GM18517 (cell line): ENCODE data around the gene MAGEB17.
"Not testable (repeated sequence)": the region's sequence is repeated elsewhere in the genome, so short reads cannot be mapped to it uniquely, and the experiment has no call there.

ENCODE experiments used
- ATAC-seq: cut with Tn5 transposase; IDR thresholded peaks from one replicate; pipeline ENCODE4 v1.9.1; 2021; ENCODE audit warnings: mild to moderate bottlenecking, moderate library complexity; ENCODE audit not compliant: unreplicated experiment

The MAGEB17 gene, protein sequence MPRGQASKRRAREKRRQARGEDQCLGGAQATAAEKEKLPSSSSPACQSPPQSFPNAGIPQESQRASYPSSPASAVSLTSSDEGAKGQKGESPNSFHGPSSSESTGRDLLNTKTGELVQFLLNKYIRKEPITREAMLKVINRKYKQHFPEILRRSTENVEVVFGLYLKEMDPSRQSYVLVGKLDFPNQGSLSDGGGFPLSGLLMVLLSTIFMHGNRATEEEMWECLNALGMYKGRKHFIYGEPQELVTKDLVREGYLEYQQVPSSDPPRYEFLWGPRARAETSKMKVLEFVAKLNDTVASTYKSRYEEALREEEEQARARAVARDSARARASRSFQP

DNA sequence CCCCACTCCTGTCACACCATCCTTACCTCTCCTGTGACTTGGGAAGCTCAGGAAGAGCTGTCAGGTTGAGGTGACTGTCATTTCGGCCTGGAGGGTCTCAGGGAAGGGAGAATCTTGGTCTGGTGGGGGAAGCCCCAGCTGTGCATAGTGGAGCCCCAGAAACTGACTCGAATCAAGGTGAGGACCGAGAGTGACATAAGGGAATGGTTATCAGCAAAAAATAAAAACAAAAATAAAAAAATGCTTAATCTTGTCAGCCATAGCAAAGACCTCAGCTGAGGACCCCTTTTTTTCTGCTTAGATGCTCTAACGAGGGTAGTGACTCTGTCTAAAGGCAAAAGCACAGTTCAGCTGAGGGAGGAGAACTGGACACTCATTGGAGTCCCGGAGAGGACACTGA, at the start of gene MAGEB17:
Gene MAGEB17 (plus strand): TSS at position 301 of the 400 bp plus-strand sequence. CDS start 2,902 bp downstream, outside the sequence.
- no peak for ATAC-seq

DNA sequence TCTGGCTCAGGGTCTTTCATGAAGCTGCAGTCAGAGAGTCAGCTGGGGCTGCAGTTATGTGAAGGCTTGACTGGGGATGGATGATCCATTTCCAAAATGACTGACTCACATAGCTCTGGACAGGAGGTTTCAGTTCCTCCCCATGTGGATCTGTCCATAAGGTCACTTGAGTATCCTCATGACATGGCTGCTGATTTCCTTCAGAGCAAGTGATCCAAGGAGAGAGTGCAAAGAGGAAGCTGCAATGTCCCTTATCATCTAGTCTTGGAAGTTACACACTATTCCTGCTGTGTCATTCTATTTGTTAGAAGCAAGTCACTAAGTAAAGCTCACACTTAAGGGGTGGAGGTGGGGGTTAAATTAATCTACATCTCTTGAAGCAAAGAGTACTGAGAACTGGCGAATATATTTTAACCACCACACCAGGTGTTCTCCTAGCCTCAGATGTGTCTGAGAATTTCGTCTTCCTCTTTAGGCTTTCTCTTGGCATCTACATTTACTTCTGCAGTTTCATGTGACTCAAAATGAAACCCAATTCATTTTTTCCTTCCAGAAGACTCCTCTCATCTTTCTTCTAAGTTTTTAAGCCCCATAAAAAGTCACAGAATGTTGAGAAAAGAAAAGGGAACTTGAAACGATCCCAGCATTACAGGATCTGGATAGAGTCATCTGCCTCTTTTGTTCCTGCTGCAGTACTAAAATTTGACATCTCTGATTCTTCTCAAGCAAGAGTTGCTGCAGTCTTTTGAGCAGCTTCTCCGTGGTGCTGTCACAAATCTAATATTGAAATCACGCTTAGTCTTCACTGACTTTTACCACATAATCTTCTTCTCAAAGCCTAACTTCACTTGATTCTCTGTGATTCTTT, 47.7 kb upstream of the MAGEB17 start:
- peak; percentile 93 for ATAC-seq

DNA sequence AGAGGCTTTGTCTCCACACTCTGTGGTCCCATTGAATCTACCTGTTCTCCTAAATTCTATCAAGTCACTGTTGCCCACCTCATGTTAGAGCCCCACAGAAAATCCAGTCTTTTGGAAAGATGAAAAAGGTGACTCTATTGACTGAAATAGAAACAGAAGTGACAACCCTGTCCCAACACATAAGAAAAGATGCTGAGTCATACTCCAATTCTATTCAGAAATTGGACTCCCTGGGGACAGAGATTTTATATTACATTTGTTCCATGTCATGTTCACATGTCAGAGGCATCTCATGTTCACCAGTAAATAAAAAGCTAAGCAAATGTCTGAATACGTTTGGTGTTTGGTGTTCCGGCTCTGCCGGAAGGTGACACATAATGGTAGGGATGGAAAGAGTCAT, 46.9 kb upstream of the MAGEB17 start:
- no peak for ATAC-seq

DNA sequence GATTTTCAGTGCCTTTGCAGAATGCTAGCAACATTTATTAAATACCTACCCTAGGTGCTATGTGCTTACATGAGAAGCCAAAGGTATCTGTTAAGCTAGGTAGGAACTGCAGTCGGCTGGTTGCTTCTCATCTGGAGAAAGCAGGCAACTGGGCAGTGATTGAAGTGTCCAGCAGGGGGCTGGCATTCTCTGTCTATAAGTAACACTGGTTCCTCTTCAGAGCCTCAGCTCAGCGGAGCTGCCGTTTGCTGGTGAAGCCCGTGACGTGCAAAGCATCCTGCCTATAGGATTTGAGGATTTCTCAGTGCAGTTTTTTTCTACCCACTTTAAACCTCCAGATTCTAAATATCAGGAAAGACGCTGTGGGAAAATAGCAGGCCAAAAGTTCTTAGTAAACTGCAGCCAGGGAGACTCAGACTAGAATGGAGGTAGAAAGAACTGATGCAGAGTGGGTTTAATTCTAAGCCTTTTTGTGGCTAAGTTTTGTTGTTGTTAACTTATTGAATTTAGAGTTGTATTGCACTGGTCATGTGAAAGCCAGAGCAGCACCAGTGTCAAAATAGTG, 44.0 kb upstream of the MAGEB17 start, which contains the start of gene GRPR:
Gene GRPR (plus strand): TSS at position 344 of the 565 bp plus-strand sequence. CDS start 389 bp downstream, outside the sequence.
- ATAC-seq, result no peak

DNA sequence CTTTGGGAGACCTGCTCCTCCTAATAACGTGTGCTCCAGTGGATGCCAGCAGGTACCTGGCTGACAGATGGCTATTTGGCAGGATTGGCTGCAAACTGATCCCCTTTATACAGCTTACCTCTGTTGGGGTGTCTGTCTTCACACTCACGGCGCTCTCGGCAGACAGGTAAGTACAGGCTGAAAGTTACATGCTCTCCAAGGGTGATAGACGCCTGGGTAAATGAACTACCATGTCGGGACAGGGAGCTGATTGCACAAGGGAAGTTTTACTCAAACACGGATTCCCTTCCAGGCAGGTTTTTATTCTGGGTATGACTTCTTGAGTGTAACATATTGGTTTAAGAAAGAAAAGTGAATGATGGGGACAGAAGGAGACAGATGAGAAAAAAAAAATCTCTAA, 43.1 kb upstream of the MAGEB17 start:
- ATAC-seq, result no peak

DNA sequence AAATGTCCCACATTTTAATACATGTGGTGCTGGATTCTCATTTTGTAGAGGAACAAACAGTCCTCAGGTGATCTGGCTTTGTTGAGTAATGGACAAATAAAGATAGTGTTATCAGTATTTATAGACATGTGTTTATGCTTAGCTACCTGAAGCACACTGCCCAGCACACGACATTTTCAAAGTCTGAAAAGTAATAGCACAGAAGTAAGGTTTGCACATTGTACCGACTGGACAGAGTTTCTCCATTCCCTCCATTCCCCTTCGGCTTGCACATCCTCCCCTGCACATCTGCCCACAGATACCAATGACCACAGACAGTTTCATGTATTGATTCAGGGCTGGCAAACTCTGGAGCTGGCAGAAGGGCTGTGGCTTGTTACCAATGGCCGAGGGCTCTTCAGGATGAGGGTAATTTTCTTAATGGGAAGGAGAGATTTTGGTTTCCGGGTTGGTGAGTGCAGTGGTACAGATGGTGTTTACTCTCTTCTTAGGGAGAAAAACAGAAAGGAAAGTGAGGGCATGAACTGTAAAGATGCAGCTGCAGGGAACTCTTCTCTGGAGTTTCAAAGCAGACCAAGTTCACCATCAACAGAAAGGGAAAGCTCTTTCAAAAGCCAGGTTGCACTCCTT, 41.6 kb upstream of the MAGEB17 start:
- ATAC-seq, result no peak

DNA sequence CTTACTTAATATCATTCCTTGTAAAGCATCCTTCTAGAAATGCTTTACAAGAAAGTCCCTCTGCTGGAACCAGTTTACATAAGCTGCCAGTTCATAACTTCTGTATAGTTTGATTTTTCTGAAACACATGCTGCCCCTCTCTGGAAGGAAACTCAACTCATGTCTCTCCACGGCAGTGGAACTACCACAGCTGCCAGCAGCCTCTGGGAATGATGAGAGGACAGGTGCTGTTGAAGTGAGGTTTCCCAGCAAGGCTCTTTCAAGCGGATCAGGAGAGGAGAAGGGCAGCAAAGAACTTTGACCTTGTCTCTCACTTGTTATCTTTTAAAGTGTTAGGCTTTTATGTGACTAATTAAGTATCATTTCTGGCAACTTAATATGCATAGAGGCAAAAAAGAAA, 36.6 kb upstream of the MAGEB17 start:
- no peak for ATAC-seq

DNA sequence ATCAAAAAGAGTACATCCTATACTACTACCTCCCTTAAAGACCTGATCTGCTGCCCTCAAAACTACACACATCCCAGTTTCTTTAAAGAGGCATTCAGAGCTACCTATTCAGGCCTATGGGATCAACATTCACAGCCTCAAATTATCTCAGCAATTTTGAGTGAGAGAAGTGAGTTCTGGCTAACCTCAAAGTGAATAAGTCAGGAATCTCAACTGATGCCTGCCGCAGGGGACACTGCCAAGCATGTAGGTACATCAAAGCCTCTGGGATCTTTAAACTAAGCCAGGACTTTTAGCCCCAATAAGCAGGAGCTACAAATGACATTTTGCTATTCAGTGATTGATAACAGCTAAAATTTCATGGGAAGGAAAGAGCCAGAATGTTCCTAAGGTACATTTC, 32.3 kb upstream of the MAGEB17 start:
- ATAC-seq, result no peak

DNA sequence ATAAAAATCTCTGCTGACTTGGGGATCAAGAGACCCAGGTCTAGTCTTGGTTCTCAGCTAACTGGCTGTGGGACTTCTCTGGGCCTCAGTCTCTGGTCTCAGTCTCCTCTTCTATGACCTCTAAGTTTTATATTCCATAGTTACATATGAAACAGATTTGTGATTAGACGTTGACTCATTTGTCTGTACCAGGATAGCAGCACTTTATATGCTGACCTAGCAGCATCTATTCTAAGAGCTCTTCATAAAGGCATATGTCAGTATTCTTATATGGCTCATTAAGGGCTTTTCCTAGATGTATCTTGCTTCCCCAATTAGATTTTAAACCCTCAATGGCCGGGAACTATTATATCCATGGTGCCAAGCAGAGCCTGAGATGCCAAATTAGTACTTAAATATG, 31.2 kb upstream of the MAGEB17 start:
- no peak for ATAC-seq

DNA sequence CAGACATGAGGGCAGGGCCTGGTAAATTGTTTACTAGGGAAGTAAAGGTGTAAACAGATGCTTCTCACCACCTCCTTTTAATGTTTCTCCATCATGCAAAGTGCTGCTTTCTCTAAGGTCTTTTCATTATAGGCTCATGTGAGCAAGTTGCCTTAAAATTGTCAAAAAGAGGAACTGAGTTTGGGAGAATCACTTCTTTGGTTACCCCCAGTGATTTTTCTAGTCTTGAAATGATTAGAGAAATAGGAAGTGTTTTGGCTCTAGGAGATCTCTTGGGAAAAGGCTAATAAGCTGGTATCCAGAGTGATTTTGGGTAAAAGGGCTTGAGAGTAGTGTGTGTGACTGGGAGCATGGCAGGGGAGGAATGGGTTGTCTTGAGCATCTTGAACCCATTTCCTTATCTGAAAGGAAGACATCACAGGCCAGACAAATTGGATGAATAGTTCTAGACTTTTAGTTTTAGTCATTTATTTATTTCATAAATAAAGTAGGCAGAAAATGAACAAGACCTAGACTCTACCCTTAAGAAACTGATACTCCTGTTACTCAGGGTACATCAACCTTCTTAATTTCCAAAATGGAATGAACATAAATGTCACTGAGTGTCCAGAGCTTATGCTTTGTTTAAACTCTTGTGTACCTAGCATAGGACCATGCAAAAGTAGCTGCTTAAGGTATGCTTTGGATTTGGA, 29.7 kb upstream of the MAGEB17 start:
- ATAC-seq, result peak; percentile 74

DNA sequence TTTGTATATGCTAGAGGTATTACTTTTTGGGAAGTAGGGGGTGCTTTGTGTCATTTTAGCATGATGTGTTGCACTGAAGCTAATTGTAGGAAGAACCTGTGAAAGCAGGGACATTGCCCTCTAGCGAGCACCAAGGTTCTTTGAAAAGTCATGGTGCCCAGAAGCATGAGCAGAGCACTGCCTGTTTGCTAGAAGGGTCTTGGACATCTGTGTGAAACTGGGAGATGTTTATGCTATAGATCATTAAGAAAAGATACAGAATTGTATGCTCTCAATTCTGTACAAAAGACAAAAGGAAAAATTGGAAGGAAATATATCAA, 29.2 kb upstream of the MAGEB17 start:
- ATAC-seq, result peak; percentile 55

DNA sequence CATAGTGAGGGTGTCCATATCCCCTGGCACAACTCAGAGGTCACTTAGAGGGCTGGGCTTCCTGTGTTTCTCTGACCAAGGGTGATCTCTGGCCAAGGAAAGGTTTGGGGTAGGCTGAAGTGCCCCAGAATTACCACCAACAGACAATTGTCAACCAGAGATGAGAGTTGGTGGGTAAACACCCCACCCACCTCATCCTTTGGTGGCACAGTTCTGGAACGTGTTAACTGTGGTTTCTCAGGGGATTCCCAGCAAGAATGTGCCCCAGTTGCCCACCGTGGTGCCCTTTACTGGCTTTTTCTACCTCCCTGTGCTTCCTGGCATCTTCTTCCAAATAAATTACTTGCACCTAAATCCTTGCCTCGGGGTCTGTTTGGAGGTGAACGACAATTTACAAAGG, 26.8 kb upstream of the MAGEB17 start:
- no peak for ATAC-seq

DNA sequence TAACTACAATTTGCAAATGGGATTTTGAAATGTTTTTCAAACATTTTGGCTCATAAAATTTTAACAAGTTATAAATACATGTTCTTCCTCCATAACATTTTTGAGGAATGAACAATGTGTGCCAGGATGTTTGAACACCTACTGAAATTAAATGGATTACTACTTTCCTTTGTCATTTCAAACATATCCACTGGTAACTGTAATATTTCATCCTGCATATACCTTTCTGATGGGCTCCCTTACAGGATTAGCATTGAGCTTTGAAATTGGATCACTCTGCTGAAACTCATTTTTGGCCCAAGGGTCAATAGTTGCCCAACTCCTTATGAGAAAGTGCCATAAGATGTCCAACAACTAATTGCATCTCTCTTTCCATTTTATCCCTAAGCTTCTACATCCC, 26.3 kb upstream of the MAGEB17 start:
- ATAC-seq, result no peak

DNA sequence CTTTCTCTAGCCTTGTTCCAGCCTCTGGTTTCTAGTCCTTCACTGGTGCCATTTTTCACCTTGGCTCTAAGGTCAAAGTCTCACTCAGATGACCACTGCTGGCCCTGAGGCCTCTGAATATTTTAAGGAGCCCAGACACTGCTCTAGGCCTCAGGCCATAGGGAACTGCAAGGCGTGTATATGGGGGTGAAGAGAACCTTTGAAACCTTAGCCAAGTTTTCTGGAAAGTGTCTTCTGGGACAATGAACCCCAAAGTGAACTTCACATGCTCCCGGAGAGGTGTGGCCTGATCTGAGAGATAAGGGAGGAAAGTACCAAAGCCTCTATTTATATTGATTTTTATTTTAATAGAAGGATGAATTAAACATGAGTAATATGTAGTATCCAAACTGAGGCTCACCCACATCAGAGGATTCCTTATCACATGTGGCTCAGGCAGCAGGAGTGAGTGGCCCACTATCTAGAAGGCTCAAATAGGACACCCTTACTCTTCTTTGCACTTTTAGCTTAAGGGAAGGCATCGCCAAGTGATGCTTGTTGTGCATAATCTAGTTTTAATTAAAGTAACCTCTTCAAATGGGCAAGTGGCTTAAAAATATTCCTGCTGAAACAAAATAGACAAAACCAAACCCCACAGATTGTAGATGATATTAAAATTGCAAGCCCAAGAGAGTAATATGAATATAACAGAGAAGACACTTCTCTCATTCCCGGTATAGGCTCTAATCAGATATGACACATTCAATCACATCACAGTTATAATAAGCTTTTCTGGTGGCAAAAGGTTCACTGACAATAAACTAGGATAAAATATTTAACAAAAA, 25.6 kb upstream of the MAGEB17 start:
- no peak for ATAC-seq

DNA sequence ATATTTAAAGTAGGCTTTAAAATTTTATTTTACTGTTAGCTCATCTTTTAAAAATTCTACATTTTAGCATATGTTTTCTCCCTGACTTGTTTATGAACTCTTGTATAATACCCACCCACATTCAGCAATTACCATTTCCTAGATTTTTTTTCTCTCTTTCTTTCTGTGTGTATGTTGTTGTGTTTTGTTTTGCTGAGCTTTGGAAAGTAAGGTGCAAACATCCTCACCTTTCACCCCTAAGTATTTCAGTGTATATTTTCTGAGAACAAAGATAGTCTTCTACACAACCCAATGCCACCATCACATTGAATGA, 25.1 kb upstream of the MAGEB17 start:
- no peak for ATAC-seq

DNA sequence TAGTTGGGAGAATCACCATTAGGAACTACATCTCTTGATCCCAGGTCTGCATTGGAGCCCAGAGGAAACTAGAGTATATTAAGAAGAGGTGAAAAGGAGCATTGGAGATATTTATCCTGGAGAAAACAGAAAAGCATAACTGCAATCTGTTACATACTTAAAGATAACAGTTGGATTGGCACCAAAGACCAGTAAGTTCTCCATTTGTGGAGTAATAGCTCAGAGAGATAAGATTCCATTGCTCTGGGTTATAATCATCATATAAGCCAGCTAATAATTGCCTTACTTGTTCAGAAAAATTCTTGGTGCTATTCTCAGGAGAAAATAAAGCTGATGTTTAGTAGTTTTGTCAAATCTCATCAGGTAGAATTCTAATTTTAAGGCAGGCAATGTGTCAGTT, 23.3 kb upstream of the MAGEB17 start:
- ATAC-seq, result no peak

DNA sequence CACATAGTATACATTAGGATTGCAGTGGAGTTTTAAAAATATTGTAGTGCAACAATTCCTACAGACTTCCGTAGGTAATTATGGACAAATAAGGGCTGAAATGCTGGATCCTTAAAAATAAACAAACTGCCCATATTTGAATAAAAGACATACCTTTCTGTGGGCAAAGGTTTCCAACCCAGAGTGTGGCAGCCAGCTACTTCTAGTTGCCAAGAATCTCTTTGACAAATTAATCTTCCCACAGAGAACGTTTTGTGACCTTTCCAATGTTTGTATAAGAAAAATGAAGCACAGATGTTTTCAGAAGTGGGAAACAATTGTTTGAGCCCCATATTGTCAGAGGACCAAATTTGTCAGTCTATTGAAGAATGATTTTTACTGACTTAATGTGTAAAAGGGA, 22.9 kb upstream of the MAGEB17 start:
- ATAC-seq, result no peak

DNA sequence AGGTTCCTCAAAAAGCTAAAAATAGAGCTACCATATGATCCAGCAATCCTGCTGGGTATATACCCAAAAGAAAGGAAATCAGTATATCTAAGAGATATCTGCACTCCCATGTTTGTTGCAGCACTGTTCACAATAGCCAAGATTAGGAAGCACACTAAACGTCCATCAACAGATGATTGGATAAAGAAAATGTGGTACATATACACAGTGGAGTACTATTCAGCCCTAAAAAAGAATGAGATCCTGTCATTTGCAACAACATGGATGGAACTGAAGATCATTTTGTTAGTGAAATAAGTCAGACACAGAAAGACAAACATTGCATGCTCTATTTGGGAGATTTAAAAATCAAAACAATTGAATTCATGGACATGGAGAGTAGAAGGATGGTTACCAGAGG, 22.2 kb upstream of the MAGEB17 start:
- not testable (repeated sequence) for ATAC-seq

DNA sequence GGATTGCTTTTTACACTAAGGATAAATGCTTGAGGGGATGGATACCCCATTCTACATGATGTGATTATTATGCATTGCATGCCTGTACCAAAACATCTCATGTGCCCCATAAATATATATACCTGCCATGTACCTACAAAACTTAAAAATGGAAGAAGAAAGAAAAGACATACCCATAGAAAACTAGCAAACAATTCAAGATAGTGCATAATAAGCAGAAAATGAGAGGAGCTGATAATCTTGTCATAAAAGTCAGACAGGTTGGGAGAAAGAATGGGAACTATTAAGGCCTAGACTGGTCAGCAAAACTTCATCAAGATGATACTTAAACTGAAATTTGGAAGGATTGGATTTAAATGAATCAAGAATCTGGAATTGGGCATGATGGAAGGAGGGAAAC, 21.6 kb upstream of the MAGEB17 start:
- no peak for ATAC-seq

DNA sequence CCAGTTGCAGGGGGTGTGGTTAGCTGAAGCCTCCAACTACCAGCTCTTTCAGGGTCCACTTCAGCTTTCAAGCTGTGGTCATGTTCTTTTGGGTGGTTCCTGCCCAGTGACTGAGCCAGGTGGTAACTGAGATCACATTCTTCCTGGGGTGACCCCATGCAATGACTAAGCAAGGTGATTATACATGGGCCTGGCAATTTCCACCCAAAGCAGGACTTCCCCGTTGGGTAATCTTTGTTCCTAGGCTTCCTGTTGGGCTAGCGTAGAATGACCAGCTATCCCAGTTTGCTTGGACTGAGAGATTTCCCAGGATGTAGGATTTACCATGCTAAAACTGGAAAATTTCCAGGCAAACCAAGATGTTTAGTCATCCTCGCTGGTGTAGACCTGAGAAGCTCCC, 18.4 kb upstream of the MAGEB17 start:
- no peak for ATAC-seq
